HepG2 (cell line): ENCODE measurements around the gene GFPT2. TPM values are rescaled to one million over a fixed set of nuclear protein-coding genes. Genes with fewer than 3 reads are reported as not detected.

Experiments
- ATAC-seq: fragments of 200-7000 bp; cut with Tn5 transposase; 3 replicates; pipeline ENCODE4 v1.9.1; 2020; ENCODE audit warnings: mild to moderate bottlenecking, moderate library complexity
- BruUV-seq: library from RNA; stranded (reverse); fragments of 400-500 nt; replicated peaks from 2 replicates; lab custom pipeline; 2021; lab: Mats Ljungman, UMichigan
- CTCF ChIA-PET: fragments of 300-600 bp; formaldehyde crosslinking; extraction: SDS; loops from one replicate; lab custom pipeline; 2021; ENCODE audit warnings: low total read pairs, inconsistent platforms, low intra/inter-chr PET ratio; lab: Yijun Ruan, JAX
- POLR2A ChIA-PET: fragments of 350-600 bp; sonication (Branson Sonifier 250); formaldehyde crosslinking; loops from one replicate; lab custom pipeline; 2020; ENCODE audit warnings: antibody characterized with exemption, inconsistent platforms; lab: Yijun Ruan, JAX
- DNase-seq: peaks from one replicate; pipeline ENCODE4 v3.0.0-alpha.2; 2015; ENCODE audit warnings: low spot score
- FAIRE-seq: peaks from 3 replicates; lab custom pipeline; 2011; peaks lifted over from hg19 to GRCh38; lab: Jason Lieb, UNC
- H2AFZ ChIP-seq: one replicate; pipeline ENCODE4 v1.6.1; 2011; ENCODE audit warnings: low read length, inconsistent platforms
- H3K27ac ChIP-seq: fragments of 300-600 bp; 3 replicates; pipeline ENCODE4 v1.8.0; 2011; ENCODE audit warnings: mixed run types, mild to moderate bottlenecking, mixed read lengths, low read length, inconsistent platforms; ENCODE audit not compliant: insufficient read depth; ENCODE audit errors: extremely low read length
- H3K27me3 ChIP-seq, 2 experiments: fragments of 200-600 bp in 1 of 2; 2 replicates in 1 of 2; 3 replicates in 1 of 2; pipeline versions ENCODE4 v1.6.0 to v1.8.0; 2011; ENCODE audit warnings: low read length in 2 of 2, mild to moderate bottlenecking in 2 of 2, moderate library complexity in 2 of 2, inconsistent platforms in 1 of 2; ENCODE audit not compliant: insufficient read depth in 2 of 2, control insufficient read depth in 1 of 2
- H3K36me3 ChIP-seq, 2 experiments: fragments of 200-600 bp in 1 of 2; replicated peaks in 1 of 2; 2 replicates in 1 of 2; 3 replicates in 1 of 2; pipeline versions ENCODE4 v1.5.1 to v1.8.0; 2011; ENCODE audit warnings: low read length in 2 of 2, inconsistent platforms in 1 of 2; ENCODE audit not compliant: insufficient read depth in 2 of 2, control insufficient read depth in 1 of 2
- H3K4me1 ChIP-seq: 2 replicates; pipeline ENCODE4 v1.5.1; 2012; ENCODE audit warnings: low read length, inconsistent platforms; ENCODE audit not compliant: insufficient read depth
- H3K4me2 ChIP-seq: 2 replicates; pipeline ENCODE4 v1.6.0; 2011; ENCODE audit warnings: low read depth, low read length, inconsistent platforms
- H3K4me3 ChIP-seq, 3 experiments: fragments of 200-600 bp in 1 of 3; sonication (generic), shearing (Covaris generic) in 1 of 3; replicated peaks in 1 of 3; 2 replicates each; pipeline ENCODE4 v1.5.1; 2011 to 2016; ENCODE audit warnings: low read length in 3 of 3, inconsistent platforms in 2 of 3, low read depth in 2 of 3, mild to moderate bottlenecking in 2 of 3, control low read depth in 1 of 3, mixed read lengths in 1 of 3; ENCODE audit not compliant: insufficient read depth in 1 of 3
- H3K79me2 ChIP-seq: one replicate; pipeline ENCODE4 v1.6.1; 2011; ENCODE audit warnings: low read length, inconsistent platforms; ENCODE audit not compliant: insufficient read depth
- H3K9ac ChIP-seq: 2 replicates; pipeline ENCODE4 v1.6.0; 2011; ENCODE audit warnings: mild to moderate bottlenecking, low read depth, low read length, inconsistent platforms; ENCODE audit not compliant: insufficient read depth
- H3K9me3 ChIP-seq: 2 replicates; pipeline ENCODE4 v1.5.1; 2012; ENCODE audit warnings: mild to moderate bottlenecking, low read length
- H4K20me1 ChIP-seq: 2 replicates; pipeline ENCODE4 v1.6.0; 2011; ENCODE audit warnings: inconsistent platforms, mild to moderate bottlenecking, low read length, moderate library complexity; ENCODE audit not compliant: insufficient read depth
- FOXJ3 ChIP-seq: sonication (generic); formaldehyde crosslinking; IDR thresholded peaks from 2 replicates; pipeline ENCODE4 v1.4.0; 2020; ENCODE audit warnings: missing genetic modification reagents, mild to moderate bottlenecking, borderline replicate concordance
- GATAD1 ChIP-seq: IDR thresholded peaks from 2 replicates; pipeline ENCODE4 v1.6.1; 2016; ENCODE audit warnings: missing genetic modification reagents, missing compliant biosample characterization
- KDM4B ChIP-seq: sonication (generic); formaldehyde crosslinking; IDR thresholded peaks from 2 replicates; pipeline ENCODE4 v1.4.0; 2020; ENCODE audit warnings: missing genetic modification reagents
- RAD51 ChIP-seq: fragments of 450-650 bp; IDR thresholded peaks from 2 replicates; pipeline ENCODE4 v1.6.1; 2016; ENCODE audit warnings: borderline replicate concordance
- RXRB ChIP-seq: IDR thresholded peaks from 2 replicates; pipeline ENCODE4 v1.6.1; 2016; ENCODE audit warnings: borderline replicate concordance, missing genetic modification reagents, missing compliant biosample characterization
- SIX1 ChIP-seq: sonication (generic); formaldehyde crosslinking; IDR thresholded peaks from 2 replicates; pipeline ENCODE4 v1.4.0; 2020; ENCODE audit warnings: missing genetic modification reagents, borderline replicate concordance
- SKI ChIP-seq: fragments of 450-650 bp; IDR thresholded peaks from one replicate; pipeline ENCODE4 v1.6.1; 2018; ENCODE audit warnings: mild to moderate bottlenecking; ENCODE audit not compliant: partially characterized antibody
- TBX2 ChIP-seq: sonication (generic); formaldehyde crosslinking; IDR thresholded peaks from 2 replicates; pipeline ENCODE4 v1.5.0; 2020; ENCODE audit warnings: missing genetic modification reagents, mild to moderate bottlenecking, borderline replicate concordance
- U2AF2 ChIP-seq: fragments of 200-400 bp; formaldehyde crosslinking; IDR thresholded peaks from 2 replicates; pipeline ENCODE4 v1.6.1; 2017; ENCODE audit warnings: low read depth, mild to moderate bottlenecking, low read length
- ZNF546 ChIP-seq: sonication (generic); formaldehyde crosslinking; conservative IDR thresholded peaks from 2 replicates; pipeline ENCODE4 v1.8.1; 2023; ENCODE audit warnings: mild to moderate bottlenecking, missing genetic modification reagents
- ZNF670 ChIP-seq: sonication (generic); formaldehyde crosslinking; IDR thresholded peaks from 2 replicates; pipeline ENCODE4 v1.8.0; 2022; ENCODE audit warnings: mild to moderate bottlenecking, missing genetic modification reagents, borderline replicate concordance
- WGBS: methylation state at CpG from one replicate; pipeline ENCODE4 v1.1.6; 2017; ENCODE audit warnings: low lambda C conversion rate; 5-methylcytosine and 5-hydroxymethylcytosine counted together
- in situ Hi-C: cut with HindIII; loops from 2 replicates; pipeline ENCODE4 v1.10.0; 2017; ENCODE audit warnings: low pct_unique_long_range_greater_than_20kb; ENCODE audit not compliant: extremely low pct_ligation_motif_present
- intact Hi-C: fragments of 100-400 bp; cut with micrococcal nuclease; formaldehyde crosslinking; loops from one replicate; pipeline ENCODE4 v1.10.0; 2022; ENCODE audit not compliant: unreplicated experiment
- polyA plus RNA-seq, 8 experiments: library from polyadenylated mRNA; depleted of rRNA in 3 of 8; stranded (reverse) in 7 of 8; unstranded in 1 of 8; fragments of >200 nt; fragmentation: Illumina TruSeq in 4 of 8; extraction: Trizol in 4 of 8; gene quantifications; 2 replicates each; pipeline versions ENCODE4 v1.2.1 to v1.2.3, GENCODE V29; 2011 to 2016; ENCODE audit warnings: low read depth in 4 of 8, missing spikeins in 1 of 8, mixed read lengths in 1 of 8; ENCODE audit not compliant: insufficient read depth in 1 of 8
- total RNA-seq, 5 experiments: library from RNA; depleted of rRNA; stranded (reverse); fragments of >200 nt; fragmentation: Illumina TruSeq; extraction: Trizol; gene quantifications; 2 replicates each; pipeline ENCODE4 v1.2.3, GENCODE V29; 2016; ENCODE audit warnings: low read depth in 1 of 5
- TF ChIP-seq, protein P1 (sequence below): sonication (generic); formaldehyde crosslinking; IDR thresholded peaks from 2 replicates; pipeline ENCODE4 v1.4.0; 2020; ENCODE audit warnings: mild to moderate bottlenecking, missing genetic modification reagents

The GFPT2 gene
- total and polyA plus RNA-seq, 2 of the 13 experiments (the other 11 are each of a cell fraction or from before 2014, with no cell fraction given) = 0.18 TPM

DNA sequence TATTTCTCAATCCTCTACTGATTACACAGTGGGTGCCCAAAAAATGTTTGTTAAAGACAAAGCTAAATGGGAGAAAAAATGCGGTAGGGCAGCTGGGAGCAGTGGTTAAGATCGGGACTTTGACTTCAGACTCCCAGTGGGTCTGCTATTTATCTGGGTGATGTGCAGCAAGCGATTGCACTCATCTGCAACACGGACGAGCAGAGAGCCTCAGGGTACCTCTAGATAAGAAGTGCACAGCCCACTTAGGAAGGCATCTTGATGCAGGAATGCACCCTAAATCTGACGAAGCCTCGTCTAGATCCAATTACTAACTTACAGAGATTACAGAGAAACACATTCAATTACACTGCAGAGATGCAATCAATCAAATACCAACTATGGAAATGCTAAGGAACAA, 65.3 kb downstream of the GFPT2 start:
- BruUV-seq = no TSS peak
- FAIRE-seq (peak; percentile 30), ATAC-seq (no peak), DNase-seq (peak; percentile 18)
- Histone ChIP-seq H3K4me3 (no peak overlapping the region), H3K27ac (no peak overlapping the region), H3K9me3 (no peaks in the 10 kb centered on the region), H3K9ac (no peak overlapping the region), H3K4me1 (peaks cover 43% of the 10 kb centered on the region), H3K4me2 (no peak overlapping the region), H3K36me3 (peaks cover 3 to 19% of the 10 kb centered on the region in 2 experiments; a peak in 3 of 5 replicates), H2AFZ (no peak overlapping the region), H3K27me3 (no peaks in the 10 kb centered on the region), H4K20me1 (peaks cover 11% of the 10 kb centered on the region), H3K79me2 (peaks cover 34% of the 10 kb centered on the region)
- POLR2A ChIA-PET = no interaction called here
- intact Hi-C loops (no loop called here), in situ Hi-C loops (no loop called here)
- WGBS = 50% methylated on average over 7 of the region's 7 CpGs
- no peak for TF ChIP-seq SIX1 (CRISPR knock-in tag)
- TF ChIP-seq, protein P1, sequence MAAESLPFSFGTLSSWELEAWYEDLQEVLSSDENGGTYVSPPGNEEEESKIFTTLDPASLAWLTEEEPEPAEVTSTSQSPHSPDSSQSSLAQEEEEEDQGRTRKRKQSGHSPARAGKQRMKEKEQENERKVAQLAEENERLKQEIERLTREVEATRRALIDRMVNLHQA (CRISPR knock-in tag) = no peak
- no peak for TF ChIP-seq U2AF2
- TF ChIP-seq RXRB (CRISPR knock-in tag) = no peak
- no peak for TF ChIP-seq FOXJ3 (CRISPR knock-in tag)
- TF ChIP-seq RAD51 = no peak
- no peak for TF ChIP-seq SKI
- no peak for TF ChIP-seq ZNF670
- no peak for TF ChIP-seq GATAD1 (CRISPR knock-in tag)
- no peak for TF ChIP-seq ZNF546 (CRISPR knock-in tag)
- no peak for TF ChIP-seq TBX2 (CRISPR knock-in tag)
- no peak for TF ChIP-seq KDM4B (CRISPR knock-in tag)
- CTCF ChIA-PET = no interaction called here
